ENCODE measurements around the gene C19orf67.

GRCh38 chr19:14119146-14119545, 33.6 kb upstream of the C19orf67 start:
- TF ChIP-seq, protein P1, sequence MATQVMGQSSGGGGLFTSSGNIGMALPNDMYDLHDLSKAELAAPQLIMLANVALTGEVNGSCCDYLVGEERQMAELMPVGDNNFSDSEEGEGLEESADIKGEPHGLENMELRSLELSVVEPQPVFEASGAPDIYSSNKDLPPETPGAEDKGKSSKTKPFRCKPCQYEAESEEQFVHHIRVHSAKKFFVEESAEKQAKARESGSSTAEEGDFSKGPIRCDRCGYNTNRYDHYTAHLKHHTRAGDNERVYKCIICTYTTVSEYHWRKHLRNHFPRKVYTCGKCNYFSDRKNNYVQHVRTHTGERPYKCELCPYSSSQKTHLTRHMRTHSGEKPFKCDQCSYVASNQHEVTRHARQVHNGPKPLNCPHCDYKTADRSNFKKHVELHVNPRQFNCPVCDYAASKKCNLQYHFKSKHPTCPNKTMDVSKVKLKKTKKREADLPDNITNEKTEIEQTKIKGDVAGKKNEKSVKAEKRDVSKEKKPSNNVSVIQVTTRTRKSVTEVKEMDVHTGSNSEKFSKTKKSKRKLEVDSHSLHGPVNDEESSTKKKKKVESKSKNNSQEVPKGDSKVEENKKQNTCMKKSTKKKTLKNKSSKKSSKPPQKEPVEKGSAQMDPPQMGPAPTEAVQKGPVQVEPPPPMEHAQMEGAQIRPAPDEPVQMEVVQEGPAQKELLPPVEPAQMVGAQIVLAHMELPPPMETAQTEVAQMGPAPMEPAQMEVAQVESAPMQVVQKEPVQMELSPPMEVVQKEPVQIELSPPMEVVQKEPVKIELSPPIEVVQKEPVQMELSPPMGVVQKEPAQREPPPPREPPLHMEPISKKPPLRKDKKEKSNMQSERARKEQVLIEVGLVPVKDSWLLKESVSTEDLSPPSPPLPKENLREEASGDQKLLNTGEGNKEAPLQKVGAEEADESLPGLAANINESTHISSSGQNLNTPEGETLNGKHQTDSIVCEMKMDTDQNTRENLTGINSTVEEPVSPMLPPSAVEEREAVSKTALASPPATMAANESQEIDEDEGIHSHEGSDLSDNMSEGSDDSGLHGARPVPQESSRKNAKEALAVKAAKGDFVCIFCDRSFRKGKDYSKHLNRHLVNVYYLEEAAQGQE (IDR thresholded peaks at IDR 0.05; ENCODE audit: insufficient read depth in 1 of 2, low read depth in 2 of 2, low read length in 1 of 2) = no peak
- TF ChIP-seq TCF7L2 (IDR thresholded peaks at IDR 0.05; ENCODE audit: low read depth, low read length) (no peak), POLR2AphosphoS5 (IDR thresholded peaks at IDR 0.05; ENCODE audit: low read depth, low read length) (no peak)

Measured in Panc1 (cell line).